ENCODE measurements around the gene R3HDML. TPM values are rescaled to one million over a fixed set of nuclear protein-coding genes. Genes with fewer than 3 reads are reported as not detected.

R3HDML gene
- polyA plus RNA-seq, 1 donor (not counting 4 experiments of a cell fraction or from before 2014, with no cell fraction given), result not detected

DNA sequence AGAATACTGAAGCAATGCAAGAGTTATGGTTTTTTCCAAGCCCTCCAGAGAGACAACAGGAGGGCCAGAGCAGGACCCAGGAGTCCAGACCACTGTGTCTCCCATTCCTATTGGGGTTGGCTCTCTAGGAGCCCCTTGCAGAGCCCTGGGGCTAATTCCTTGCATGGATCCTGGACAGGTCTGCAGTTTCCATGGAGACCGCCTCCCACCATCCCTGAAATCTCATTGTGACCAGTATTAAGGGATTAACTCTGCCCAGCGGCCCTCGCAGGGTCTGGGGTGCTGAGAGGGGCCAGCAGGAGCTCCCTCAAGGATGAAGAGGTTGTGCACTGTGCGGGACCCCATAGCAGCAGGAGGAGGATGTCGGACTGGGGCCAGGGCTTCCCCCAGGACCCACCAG lies 53.4 kb downstream of the R3HDML start:
- TF ChIP-seq, protein P1, sequence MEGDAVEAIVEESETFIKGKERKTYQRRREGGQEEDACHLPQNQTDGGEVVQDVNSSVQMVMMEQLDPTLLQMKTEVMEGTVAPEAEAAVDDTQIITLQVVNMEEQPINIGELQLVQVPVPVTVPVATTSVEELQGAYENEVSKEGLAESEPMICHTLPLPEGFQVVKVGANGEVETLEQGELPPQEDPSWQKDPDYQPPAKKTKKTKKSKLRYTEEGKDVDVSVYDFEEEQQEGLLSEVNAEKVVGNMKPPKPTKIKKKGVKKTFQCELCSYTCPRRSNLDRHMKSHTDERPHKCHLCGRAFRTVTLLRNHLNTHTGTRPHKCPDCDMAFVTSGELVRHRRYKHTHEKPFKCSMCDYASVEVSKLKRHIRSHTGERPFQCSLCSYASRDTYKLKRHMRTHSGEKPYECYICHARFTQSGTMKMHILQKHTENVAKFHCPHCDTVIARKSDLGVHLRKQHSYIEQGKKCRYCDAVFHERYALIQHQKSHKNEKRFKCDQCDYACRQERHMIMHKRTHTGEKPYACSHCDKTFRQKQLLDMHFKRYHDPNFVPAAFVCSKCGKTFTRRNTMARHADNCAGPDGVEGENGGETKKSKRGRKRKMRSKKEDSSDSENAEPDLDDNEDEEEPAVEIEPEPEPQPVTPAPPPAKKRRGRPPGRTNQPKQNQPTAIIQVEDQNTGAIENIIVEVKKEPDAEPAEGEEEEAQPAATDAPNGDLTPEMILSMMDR (optimal IDR thresholded peaks at IDR 0.05 in 1 of 3, IDR thresholded peaks at IDR 0.05 in 1 of 3, conservative IDR thresholded peaks at IDR 0.05 in 1 of 3; ENCODE audit: extremely low read depth in 1 of 3, insufficient read depth in 2 of 3, low read length in 3 of 3), result no peak
- TF ChIP-seq EZH2 (IDR thresholded peaks at IDR 0.05; ENCODE audit: low read length), result no peak
- no peaks in the 10 kb centered on the region for H3K79me2 ChIP-seq (ENCODE audit: control insufficient read depth, insufficient read depth, low read length)
- H4K20me1 ChIP-seq (ENCODE audit: control insufficient read depth, extremely low read depth, insufficient read depth, low read length), result no peaks in the 10 kb centered on the region
- no peaks in the 10 kb centered on the region for H3K9me1 ChIP-seq (ENCODE audit: control insufficient read depth, extremely low read depth, insufficient read depth, low read length)
- no peaks in the 10 kb centered on the region for H3K36me3 ChIP-seq (ENCODE audit: control insufficient read depth in 2 of 2, extremely low read depth in 1 of 2, insufficient read depth in 2 of 2, low read length in 2 of 2)
- no peaks in the 10 kb centered on the region for H3K9me3 ChIP-seq (ENCODE audit: control insufficient read depth, low read depth, low read length)
- FAIRE-seq (no peak), DNase-seq (ENCODE audit: low read depth, low spot score) (no peak)
- H3K27ac ChIP-seq (ENCODE audit: control insufficient read depth, insufficient read depth, low read length), result no peak overlapping the region
- H3K27me3 ChIP-seq (ENCODE audit: control insufficient read depth, extremely low read depth, insufficient read depth, low read length), result no peaks in the 10 kb centered on the region
- no peak overlapping the region for H3K4me2 ChIP-seq (ENCODE audit: control insufficient read depth, extremely low read depth, insufficient read depth, low read depth, low read length)
- dilution Hi-C loops (cut with MboI; ENCODE audit: extremely low pct_ligation_motif_present, low sequenced_read_pairs), result no loop called here
- H3K4me1 ChIP-seq (ENCODE audit: control insufficient read depth, extremely low read depth, insufficient read depth, low read length), result peaks cover 16% of the 10 kb centered on the region
- no peak overlapping the region for H3K4me3 ChIP-seq (ENCODE audit: control insufficient read depth in 2 of 3, extremely low read depth in 1 of 3, insufficient read depth in 2 of 3, low read depth in 1 of 3, low read length in 3 of 3)
- no peak overlapping the region for H2AFZ ChIP-seq (ENCODE audit: control insufficient read depth, low read length)
- H3K9ac ChIP-seq (ENCODE audit: control insufficient read depth, extremely low read depth, insufficient read depth, low read length), result no peak overlapping the region

DNA sequence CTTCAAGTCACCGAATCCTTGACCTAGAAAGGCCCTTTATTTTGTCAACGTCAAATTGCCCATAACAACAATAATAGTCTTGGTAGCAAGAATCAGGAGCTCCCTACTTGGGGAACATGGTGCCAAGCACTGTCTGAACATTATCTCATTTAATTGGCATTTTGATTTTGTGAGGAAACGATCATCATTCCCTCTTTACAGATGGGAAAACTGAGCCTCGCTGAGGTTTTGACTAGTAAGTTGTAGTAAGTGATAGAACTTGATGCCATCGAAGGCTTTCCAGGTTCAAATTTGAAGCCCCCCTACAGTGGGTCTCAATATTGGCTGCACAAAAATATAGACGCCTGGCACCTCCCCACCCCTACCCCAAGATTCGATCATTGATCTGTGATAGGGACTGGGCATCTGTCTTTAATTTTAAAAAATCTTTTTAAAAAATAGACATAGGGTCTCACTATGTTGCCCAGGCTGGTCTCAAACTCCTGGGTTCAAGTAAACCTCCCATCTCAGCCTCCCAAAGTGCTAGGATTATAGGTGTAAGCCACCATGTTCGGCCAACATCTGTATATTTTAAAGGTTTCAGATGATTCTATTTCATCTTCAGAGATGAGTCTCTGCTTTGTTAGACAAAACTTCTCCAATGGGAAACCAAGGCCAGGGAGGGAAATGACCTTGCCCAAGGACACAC lies 55.4 kb downstream of the R3HDML start:
- TF ChIP-seq, protein P1 (optimal IDR thresholded peaks at IDR 0.05 in 1 of 3, IDR thresholded peaks at IDR 0.05 in 1 of 3, conservative IDR thresholded peaks at IDR 0.05 in 1 of 3; ENCODE audit: extremely low read depth in 1 of 3, insufficient read depth in 2 of 3, low read length in 3 of 3), result no peak
- TF ChIP-seq EZH2 (IDR thresholded peaks at IDR 0.05; ENCODE audit: low read length), result no peak
- Histone ChIP-seq H3K36me3 (ENCODE audit: control insufficient read depth in 2 of 2, extremely low read depth in 1 of 2, insufficient read depth in 2 of 2, low read length in 2 of 2) (no peaks in the 10 kb centered on the region), H3K79me2 (ENCODE audit: control insufficient read depth, insufficient read depth, low read length) (no peaks in the 10 kb centered on the region), H3K9me3 (ENCODE audit: control insufficient read depth, low read depth, low read length) (no peaks in the 10 kb centered on the region), H3K9ac (ENCODE audit: control insufficient read depth, extremely low read depth, insufficient read depth, low read length) (no peak overlapping the region), H3K27ac (ENCODE audit: control insufficient read depth, insufficient read depth, low read length) (no peak overlapping the region), H3K9me1 (ENCODE audit: control insufficient read depth, extremely low read depth, insufficient read depth, low read length) (no peaks in the 10 kb centered on the region), H2AFZ (ENCODE audit: control insufficient read depth, low read length) (no peak overlapping the region), H3K4me1 (ENCODE audit: control insufficient read depth, extremely low read depth, insufficient read depth, low read length) (peaks cover 16% of the 10 kb centered on the region), H3K4me3 (ENCODE audit: control insufficient read depth in 2 of 3, extremely low read depth in 1 of 3, insufficient read depth in 2 of 3, low read depth in 1 of 3, low read length in 3 of 3) (no peak overlapping the region), H4K20me1 (ENCODE audit: control insufficient read depth, extremely low read depth, insufficient read depth, low read length) (no peaks in the 10 kb centered on the region), H3K4me2 (ENCODE audit: control insufficient read depth, extremely low read depth, insufficient read depth, low read depth, low read length) (no peak overlapping the region), H3K27me3 (ENCODE audit: control insufficient read depth, extremely low read depth, insufficient read depth, low read length) (no peaks in the 10 kb centered on the region)
- DNase-seq (ENCODE audit: low read depth, low spot score) (no peak), FAIRE-seq (no peak)
- dilution Hi-C loops (cut with MboI; ENCODE audit: extremely low pct_ligation_motif_present, low sequenced_read_pairs), result no loop called here
